Measurements from ENCODE around the gene ZP1.

The ZP1 gene

GRCh38 chr11:60859616-60860250, 7.6 kb upstream of the ZP1 start:
- no peak for DNase-seq (ENCODE audit: low read depth)

- no peak for DNase-seq (ENCODE audit: low read depth)
These were observed 6.4 kb upstream of the ZP1 start for GRCh38 chr11:60860943-60861342.

DNA sequence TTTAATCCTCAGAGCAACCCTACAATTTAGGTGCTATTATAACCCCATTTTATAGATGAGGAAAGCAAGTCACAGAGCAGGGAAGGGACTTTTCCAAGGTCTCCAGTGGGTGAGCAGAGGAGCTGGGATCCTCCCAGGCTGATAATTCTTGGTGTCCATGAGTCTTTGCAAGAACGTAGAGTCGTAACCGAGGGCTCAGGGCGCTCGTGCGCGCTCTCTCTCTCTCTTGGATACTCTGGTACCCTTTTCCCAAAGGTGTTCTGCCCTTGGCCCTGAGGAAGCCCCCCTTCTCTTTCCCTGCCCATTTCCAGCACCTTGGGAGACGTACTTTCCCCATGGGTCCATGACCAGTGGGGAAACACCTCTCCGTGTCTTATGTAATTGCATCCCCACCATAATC, 5.2 kb upstream of the ZP1 start:
- no peak for DNase-seq (ENCODE audit: low read depth)

DNA sequence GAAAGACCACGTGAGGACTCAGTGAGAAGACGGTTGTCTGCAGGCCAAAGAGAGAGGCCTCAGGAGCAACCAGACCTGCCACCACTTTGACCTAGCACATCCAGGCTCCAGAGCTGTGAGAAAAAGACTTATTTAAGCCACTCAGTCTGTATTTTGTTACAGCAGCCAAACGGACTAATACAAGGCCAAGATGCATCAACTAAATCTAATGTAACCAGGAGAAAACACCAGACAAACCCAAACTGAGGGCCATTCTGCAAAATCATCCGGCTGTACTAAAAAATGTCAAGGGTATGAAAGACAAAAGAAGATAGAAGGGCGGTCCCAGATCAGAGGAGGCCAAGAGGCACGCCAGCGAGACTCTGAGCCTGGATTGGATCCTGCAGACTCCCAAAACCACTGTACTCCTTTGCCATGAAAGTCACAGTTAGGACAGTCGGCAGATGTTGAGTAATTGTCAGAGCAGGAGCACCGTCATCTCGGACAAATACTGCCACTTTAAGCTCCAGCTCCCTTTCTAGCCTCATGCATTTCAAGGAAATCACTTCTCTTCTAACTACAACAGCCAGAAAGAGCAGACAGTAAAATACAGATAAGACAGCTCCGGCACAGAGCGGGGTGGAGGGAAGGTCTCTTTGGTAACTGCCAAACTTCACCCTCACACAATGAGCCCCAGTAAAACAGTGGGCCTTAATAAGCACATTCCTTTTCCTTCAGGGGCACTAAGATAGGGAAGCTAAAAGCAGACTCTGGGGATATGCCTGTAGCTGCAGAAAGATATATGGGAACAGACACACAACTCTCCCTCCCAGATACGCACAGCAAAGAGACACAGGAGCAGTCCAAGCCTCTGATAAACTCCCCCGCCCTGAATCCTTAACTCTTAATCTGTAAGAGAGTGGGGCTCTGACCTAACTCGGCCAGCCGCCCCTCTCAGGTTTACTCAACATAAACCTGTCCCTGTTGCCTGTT, 3.5 kb upstream of the ZP1 start:
- no peak for DNase-seq (ENCODE audit: low read depth)

GRCh38 chr11:60864856-60865513, 2.4 kb upstream of the ZP1 start:
- no peak for DNase-seq (ENCODE audit: low read depth)

- DNase-seq (ENCODE audit: low read depth) = no peak
These were observed 734 bp downstream of the ZP1 start for GRCh38 chr11:60867871-60868681.

GRCh38 chr11:60868682-60869450, 1.5 kb downstream of the ZP1 start:
- no peak for DNase-seq (ENCODE audit: low read depth)

- DNase-seq (ENCODE audit: low read depth) = no peak
These were observed 2.1 kb downstream of the ZP1 start for GRCh38 chr11:60869451-60869825.

GRCh38 chr11:60870276-60870675, 2.9 kb downstream of the ZP1 start:
- DNase-seq (ENCODE audit: low read depth) = no peak

- no peak for DNase-seq (ENCODE audit: low read depth)
These were observed 3.5 kb downstream of the ZP1 start for GRCh38 chr11:60870733-60871377.

- peak; percentile 66 for DNase-seq (ENCODE audit: low read depth)
These were observed 4.2 kb downstream of the ZP1 start for GRCh38 chr11:60871378-60872061.

DNA sequence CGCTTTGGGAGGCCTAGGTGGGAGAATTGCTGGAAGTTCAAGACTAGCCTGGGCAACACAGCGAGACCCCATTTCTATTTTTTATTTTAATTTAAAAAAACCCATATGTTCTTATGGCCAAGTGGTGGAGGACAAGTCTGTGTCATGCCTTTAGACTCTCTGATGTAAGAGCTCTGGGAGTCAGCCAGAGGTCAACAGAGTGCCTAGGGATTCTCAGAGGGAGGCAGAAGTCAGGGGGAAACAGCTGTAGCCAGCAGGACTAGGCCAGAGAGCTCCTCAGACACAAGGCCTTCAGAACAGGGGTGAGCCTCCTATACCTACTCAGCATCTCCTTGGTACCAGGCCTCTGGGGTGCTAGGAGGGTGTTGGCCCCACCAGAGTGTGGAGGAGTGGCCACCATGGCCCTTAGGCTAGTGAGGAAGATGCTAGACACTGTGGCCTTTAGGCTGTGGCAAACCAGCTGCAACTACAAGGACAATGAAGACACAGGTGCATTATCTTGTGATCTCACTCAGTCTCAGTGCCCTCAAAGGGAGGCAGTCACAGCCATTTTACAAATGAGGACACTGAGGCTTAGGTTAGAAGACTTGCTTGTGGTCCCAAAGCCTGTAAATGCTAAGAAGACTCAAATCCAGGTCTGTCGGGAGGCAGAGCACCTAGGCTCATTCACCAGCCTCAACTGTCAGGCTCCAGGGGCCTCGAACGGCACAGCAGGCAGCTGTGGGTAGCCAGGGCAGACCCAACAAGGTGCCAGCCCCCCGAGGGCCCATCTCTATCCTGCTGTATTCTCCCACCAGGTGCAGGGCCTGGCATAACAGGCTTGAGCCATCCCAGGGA, 5.0 kb downstream of the ZP1 start:
- peak; percentile 87 for DNase-seq (ENCODE audit: low read depth)

DNA sequence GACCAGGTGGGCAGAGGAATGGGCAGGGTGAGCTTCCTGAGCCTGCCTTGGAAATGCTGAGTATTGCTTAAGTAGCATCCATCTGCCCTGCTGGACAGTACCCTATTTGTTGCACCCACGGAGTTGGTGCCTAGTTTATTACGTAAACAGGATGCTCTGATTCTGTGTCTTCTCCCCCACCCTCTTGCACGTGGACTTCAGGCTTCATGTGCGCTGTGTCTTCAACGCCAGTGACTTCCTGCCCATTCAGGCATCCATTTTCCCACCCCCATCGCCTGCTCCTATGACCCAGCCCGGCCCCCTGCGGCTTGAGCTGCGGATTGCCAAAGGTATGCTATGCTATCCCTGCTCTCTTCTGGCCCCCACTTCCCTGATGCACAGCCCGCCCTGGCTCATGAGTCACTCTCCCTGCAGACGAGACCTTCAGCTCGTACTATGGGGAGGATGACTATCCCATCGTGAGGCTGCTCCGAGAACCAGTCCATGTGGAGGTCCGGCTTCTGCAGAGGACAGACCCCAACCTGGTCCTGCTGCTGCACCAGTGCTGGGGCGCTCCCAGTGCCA, 5.7 kb downstream of the ZP1 start:
- DNase-seq (ENCODE audit: low read depth) = peak; percentile 97

GRCh38 chr11:60873533-60873932, 6.2 kb downstream of the ZP1 start:
- DNase-seq (ENCODE audit: low read depth) = no peak

DNA sequence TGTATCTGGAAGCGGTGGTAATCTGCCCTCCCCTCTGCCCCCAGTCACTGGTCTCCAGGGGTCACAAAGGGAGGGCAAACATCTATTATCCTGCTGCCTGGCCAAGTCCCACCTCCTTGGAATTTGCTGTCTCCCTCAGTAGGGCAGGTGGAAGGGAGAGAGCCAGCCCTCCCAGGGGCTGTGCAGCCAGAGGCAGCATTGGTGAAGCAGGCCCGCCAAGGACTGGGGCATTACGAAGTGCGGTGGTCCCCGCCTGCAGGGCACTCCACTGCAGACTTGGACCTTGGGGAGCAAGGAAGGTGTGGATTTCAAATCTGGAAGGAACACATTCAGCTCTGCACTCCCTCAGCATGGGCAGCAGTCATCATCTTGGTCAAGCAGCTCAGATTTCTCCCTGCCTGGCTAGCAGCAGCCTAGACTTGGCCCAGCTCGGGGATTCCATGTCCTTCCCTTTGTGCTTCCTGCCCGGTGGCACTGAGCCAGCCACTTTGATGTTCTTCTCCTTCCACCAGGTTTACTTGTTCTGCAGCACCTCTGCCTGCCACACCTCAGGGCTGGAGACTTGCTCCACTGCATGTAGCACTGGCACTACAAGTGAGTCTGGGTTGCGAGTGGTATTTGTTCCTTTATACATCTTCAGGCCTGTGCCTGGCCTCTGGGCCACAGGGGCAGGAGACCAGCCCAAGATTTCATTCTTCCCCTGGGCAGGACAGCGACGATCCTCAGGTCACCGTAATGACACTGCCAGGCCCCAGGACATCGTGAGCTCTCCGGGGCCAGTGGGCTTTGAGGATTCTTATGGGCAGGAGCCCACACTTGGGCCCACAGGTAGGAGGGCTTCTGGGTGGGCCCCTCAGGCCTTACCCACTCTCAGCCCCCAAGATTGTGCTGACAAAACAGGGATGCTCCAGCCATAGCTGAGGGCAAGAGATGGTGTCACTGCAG, 7.4 kb downstream of the ZP1 start:
- no peak for DNase-seq (ENCODE audit: low read depth)

- DNase-seq (ENCODE audit: low read depth) = no peak
These were observed 8.2 kb downstream of the ZP1 start for GRCh38 chr11:60875366-60876167.

GRCh38 chr11:60876168-60876485, 8.8 kb downstream of the ZP1 start:
- no peak for DNase-seq (ENCODE audit: low read depth)

Data from iris pigment epithelial cell (primary cell).